A549 (cell line): ENCODE measurements around the gene BMP10. TPM values are rescaled to one million over a fixed set of nuclear protein-coding genes. Genes with fewer than 3 reads are reported as not detected.

Experiments
- ATAC-seq, 2 experiments: fragments of 200-7000 bp in 1 of 2; fragments of >200 bp in 1 of 2; cut with Nextera tagmentation in 1 of 2; cut with Tn5 transposase in 1 of 2; 3 replicates each; pipeline versions ENCODE4 v1.8.0 to v1.9.1; 2018 to 2020; ENCODE audit warnings: mild to moderate bottlenecking in 1 of 2, moderate library complexity in 1 of 2
- CTCF ChIA-PET: fragments of 300-600 bp; sonication (Branson Sonifier 250); formaldehyde crosslinking; extraction: SDS; loops from one replicate; lab custom pipeline; 2021; ENCODE audit warnings: antibody characterized with exemption, inconsistent platforms; lab: Yijun Ruan, JAX
- POLR2A ChIA-PET: fragments of 350-600 bp; formaldehyde crosslinking; extraction: SDS; loops from one replicate; lab custom pipeline; 2021; ENCODE audit warnings: antibody characterized with exemption, inconsistent platforms; lab: Yijun Ruan, JAX
- DNase-seq, 2 experiments: peaks; one replicate each; pipeline versions ENCODE4 v3.0.0 to v3.0.0-alpha.2; 2011 to 2016; ENCODE audit warnings: low read depth in 1 of 2, low spot score in 1 of 2
- FAIRE-seq: peaks from 2 replicates; lab custom pipeline; 2011; peaks lifted over from hg19 to GRCh38; lab: Jason Lieb, UNC
- H3K27ac ChIP-seq, 2 experiments: fragments of >200 bp; sonication (Bioruptor Twin); formaldehyde crosslinking; 3 replicates each; pipeline ENCODE4 v1.5.1; 2016 to 2017
- H3K4me1 ChIP-seq: fragments of >200 bp; sonication (Bioruptor Twin); formaldehyde crosslinking; 3 replicates; pipeline ENCODE4 v1.6.1; 2016
- H3K4me2 ChIP-seq: fragments of >200 bp; sonication (Bioruptor Twin); formaldehyde crosslinking; 3 replicates; pipeline ENCODE4 v1.6.1; 2016
- H3K4me3 ChIP-seq: fragments of >200 bp; sonication (Bioruptor Twin); formaldehyde crosslinking; 3 replicates; pipeline ENCODE4 v1.5.1; 2016
- H3K9me3 ChIP-seq: fragments of >200 bp; sonication (Bioruptor Twin); formaldehyde crosslinking; 3 replicates; pipeline ENCODE4 v1.6.1; 2016
- BHLHE40 ChIP-seq: IDR thresholded peaks from 2 replicates; pipeline ENCODE4 v1.6.1; 2012; ENCODE audit warnings: low read depth, low read length, inconsistent platforms
- CBX8 ChIP-seq: fragments of 200-600 bp; sonication (generic); IDR thresholded peaks from 2 replicates; pipeline ENCODE4 v1.6.1; 2016
- HOXB5 ChIP-seq: fragments of 250-450 bp; sonication (Bioruptor Pico); IDR thresholded peaks from 2 replicates; pipeline ENCODE4 v1.5.0; 2020; ENCODE audit warnings: mild to moderate bottlenecking, moderate library complexity
- JUN ChIP-seq, 2 experiments: fragments of >200 bp; sonication (Bioruptor Twin); formaldehyde crosslinking; IDR thresholded peaks; 2 replicates in 1 of 2; 3 replicates in 1 of 2; pipeline ENCODE4 v1.6.1; 2016 to 2017
- JUNB ChIP-seq: fragments of >200 bp; sonication (Bioruptor Twin); formaldehyde crosslinking; IDR thresholded peaks from 2 replicates; pipeline ENCODE4 v1.6.1; 2016
- KDM5A ChIP-seq: fragments of 200-600 bp; sonication (generic); IDR thresholded peaks from 2 replicates; pipeline ENCODE4 v1.6.1; 2016; ENCODE audit warnings: antibody characterized with exemption, mild to moderate bottlenecking
- MAFK ChIP-seq: fragments of 450-650 bp; IDR thresholded peaks from 2 replicates; pipeline ENCODE4 v1.6.1; 2014; ENCODE audit not compliant: partially characterized antibody
- MAZ ChIP-seq: fragments of 150-350 bp; IDR thresholded peaks from 2 replicates; pipeline ENCODE4 v1.6.1; 2014; ENCODE audit warnings: antibody characterized with exemption, low read depth, low read length, borderline replicate concordance
- MYC ChIP-seq: IDR thresholded peaks from 2 replicates; pipeline ENCODE4 v1.6.1; 2012; ENCODE audit warnings: mild to moderate bottlenecking, inconsistent platforms, low read length, improper control_type of control experiment, borderline replicate concordance
- NFE2L2 ChIP-seq: fragments of 150-350 bp; conservative IDR thresholded peaks from 2 replicates; pipeline ENCODE4 v1.6.1; 2014; ENCODE audit warnings: low read length
- NPAS2 ChIP-seq: fragments of 250-450 bp; sonication (Bioruptor Pico); IDR thresholded peaks from 2 replicates; pipeline ENCODE4 v1.8.0; 2022; ENCODE audit warnings: mild to moderate bottlenecking, moderate library complexity, borderline replicate concordance
- NR3C1 ChIP-seq: fragments of >200 bp; sonication (Bioruptor Twin); formaldehyde crosslinking; IDR thresholded peaks from 3 replicates; pipeline ENCODE4 v1.6.1; 2017
- TP53 ChIP-seq: fragments of 250-450 bp; sonication (Bioruptor Pico); IDR thresholded peaks from 2 replicates; pipeline ENCODE4 v1.5.0; 2021; ENCODE audit warnings: mild to moderate bottlenecking, moderate library complexity
- ZC3H11A ChIP-seq: fragments of 450-650 bp; IDR thresholded peaks from 2 replicates; pipeline ENCODE4 v1.6.1; 2014; ENCODE audit warnings: antibody characterized with exemption, mild to moderate bottlenecking
- WGBS: methylation state at CpG from one replicate; pipeline ENCODE4 v1.1.6; 2017; ENCODE audit errors: missing lambda C conversion rate; 5-methylcytosine and 5-hydroxymethylcytosine counted together
- polyA plus RNA-seq, 4 experiments: library from polyadenylated mRNA; depleted of rRNA in 3 of 4; stranded (reverse); fragments of >200 nt; fragmentation: RNase III in 1 of 4; extraction: RNeasy Plus Mini Kit Qiagen cat#74134 plus additional on column Dnase treatment in 1 of 4; gene quantifications; 2 replicates in 3 of 4; 3 replicates in 1 of 4; pipeline ENCODE4 v1.2.3, GENCODE V29; 2011 to 2017
- TF ChIP-seq, protein P1 (sequence below): IDR thresholded peaks from 2 replicates; pipeline ENCODE4 v1.6.1; 2012
- TF ChIP-seq, protein P2 (sequence below): fragments of 200-600 bp; sonication (generic); IDR thresholded peaks from 2 replicates; pipeline ENCODE4 v1.6.1; 2016; ENCODE audit warnings: antibody characterized with exemption, mild to moderate bottlenecking, moderate library complexity
- TF ChIP-seq, protein P3 (sequence below): fragments of >200 bp; sonication (Bioruptor Twin); formaldehyde crosslinking; IDR thresholded peaks from 3 replicates; pipeline ENCODE4 v1.6.1; 2016
- TF ChIP-seq, protein P4 (sequence below): fragments of 450-650 bp; IDR thresholded peaks from 2 replicates; pipeline ENCODE4 v1.6.1; 2014; ENCODE audit warnings: antibody characterized with exemption

BMP10 gene
- polyA plus RNA-seq, 2 of the 4 experiments (the other 2 are of a cell fraction), result not detected

DNA sequence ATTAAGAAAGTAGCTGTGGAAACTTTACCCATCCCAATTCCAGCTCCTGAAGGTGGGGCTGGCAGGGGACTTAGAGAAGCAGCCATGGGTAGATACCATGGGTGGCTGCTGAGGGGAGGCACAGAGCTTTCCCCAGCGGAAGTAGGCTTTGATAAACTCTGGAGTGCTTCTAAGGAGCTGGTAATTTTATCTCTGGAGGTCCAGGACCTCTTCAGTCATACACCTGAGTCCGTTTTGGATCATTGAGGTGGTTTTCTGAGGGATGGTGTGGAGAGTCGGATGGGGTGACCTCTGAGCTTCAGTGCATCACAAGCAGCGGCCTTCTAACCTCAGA lies 36.7 kb upstream of the BMP10 start:
- Histone ChIP-seq H3K4me1 (peaks cover 25% of the 10 kb centered on the region), H3K4me2 (peak overlapping the region; percentile 37; the same call in 2 of the 3 replicates), H3K27ac (peak overlapping the region; percentile 73 to 85), H3K4me3 (no peak overlapping the region), H3K9me3 (peaks cover 11% of the 10 kb centered on the region)
- TF ChIP-seq NPAS2 (CRISPR knock-in tag) (no peak), NFE2L2 (no peak), BHLHE40 (no peak), NR3C1 (no peak), KDM5A (no peak), MAZ (no peak), ZC3H11A (no peak), CBX8 (no peak), TP53 (no peak), MYC (no peak), HOXB5 (CRISPR knock-in tag) (no peak), JUNB (no peak), JUN (IDR thresholded peaks at IDR 0.05) (no peak)
- TF ChIP-seq, protein P1, sequence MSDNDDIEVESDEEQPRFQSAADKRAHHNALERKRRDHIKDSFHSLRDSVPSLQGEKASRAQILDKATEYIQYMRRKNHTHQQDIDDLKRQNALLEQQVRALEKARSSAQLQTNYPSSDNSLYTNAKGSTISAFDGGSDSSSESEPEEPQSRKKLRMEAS, result no peak
- TF ChIP-seq, protein P2, sequence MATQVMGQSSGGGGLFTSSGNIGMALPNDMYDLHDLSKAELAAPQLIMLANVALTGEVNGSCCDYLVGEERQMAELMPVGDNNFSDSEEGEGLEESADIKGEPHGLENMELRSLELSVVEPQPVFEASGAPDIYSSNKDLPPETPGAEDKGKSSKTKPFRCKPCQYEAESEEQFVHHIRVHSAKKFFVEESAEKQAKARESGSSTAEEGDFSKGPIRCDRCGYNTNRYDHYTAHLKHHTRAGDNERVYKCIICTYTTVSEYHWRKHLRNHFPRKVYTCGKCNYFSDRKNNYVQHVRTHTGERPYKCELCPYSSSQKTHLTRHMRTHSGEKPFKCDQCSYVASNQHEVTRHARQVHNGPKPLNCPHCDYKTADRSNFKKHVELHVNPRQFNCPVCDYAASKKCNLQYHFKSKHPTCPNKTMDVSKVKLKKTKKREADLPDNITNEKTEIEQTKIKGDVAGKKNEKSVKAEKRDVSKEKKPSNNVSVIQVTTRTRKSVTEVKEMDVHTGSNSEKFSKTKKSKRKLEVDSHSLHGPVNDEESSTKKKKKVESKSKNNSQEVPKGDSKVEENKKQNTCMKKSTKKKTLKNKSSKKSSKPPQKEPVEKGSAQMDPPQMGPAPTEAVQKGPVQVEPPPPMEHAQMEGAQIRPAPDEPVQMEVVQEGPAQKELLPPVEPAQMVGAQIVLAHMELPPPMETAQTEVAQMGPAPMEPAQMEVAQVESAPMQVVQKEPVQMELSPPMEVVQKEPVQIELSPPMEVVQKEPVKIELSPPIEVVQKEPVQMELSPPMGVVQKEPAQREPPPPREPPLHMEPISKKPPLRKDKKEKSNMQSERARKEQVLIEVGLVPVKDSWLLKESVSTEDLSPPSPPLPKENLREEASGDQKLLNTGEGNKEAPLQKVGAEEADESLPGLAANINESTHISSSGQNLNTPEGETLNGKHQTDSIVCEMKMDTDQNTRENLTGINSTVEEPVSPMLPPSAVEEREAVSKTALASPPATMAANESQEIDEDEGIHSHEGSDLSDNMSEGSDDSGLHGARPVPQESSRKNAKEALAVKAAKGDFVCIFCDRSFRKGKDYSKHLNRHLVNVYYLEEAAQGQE, result no peak
- TF ChIP-seq, protein P3, sequence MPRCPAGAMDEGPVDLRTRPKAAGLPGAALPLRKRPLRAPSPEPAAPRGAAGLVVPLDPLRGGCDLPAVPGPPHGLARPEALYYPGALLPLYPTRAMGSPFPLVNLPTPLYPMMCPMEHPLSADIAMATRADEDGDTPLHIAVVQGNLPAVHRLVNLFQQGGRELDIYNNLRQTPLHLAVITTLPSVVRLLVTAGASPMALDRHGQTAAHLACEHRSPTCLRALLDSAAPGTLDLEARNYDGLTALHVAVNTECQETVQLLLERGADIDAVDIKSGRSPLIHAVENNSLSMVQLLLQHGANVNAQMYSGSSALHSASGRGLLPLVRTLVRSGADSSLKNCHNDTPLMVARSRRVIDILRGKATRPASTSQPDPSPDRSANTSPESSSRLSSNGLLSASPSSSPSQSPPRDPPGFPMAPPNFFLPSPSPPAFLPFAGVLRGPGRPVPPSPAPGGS, result no peak
- TF ChIP-seq, protein P4, sequence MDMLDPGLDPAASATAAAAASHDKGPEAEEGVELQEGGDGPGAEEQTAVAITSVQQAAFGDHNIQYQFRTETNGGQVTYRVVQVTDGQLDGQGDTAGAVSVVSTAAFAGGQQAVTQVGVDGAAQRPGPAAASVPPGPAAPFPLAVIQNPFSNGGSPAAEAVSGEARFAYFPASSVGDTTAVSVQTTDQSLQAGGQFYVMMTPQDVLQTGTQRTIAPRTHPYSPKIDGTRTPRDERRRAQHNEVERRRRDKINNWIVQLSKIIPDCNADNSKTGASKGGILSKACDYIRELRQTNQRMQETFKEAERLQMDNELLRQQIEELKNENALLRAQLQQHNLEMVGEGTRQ, result no peak
- FAIRE-seq (no peak), ATAC-seq (peak; percentile 27 to 46; a peak in 4 of 6 replicates), DNase-seq (no peak)
- POLR2A ChIA-PET, result no interaction called here
- 95% methylated on average over 4 of the region's 4 CpGs for WGBS
- CTCF ChIA-PET, result interaction anchor here (0.6 to 4.9 kb wide), 14 partner anchors 10 to 444 kb away, joined by 3 to 44 read pairs (median 6); partner anchors contain the start of gene ANTXR1

DNA sequence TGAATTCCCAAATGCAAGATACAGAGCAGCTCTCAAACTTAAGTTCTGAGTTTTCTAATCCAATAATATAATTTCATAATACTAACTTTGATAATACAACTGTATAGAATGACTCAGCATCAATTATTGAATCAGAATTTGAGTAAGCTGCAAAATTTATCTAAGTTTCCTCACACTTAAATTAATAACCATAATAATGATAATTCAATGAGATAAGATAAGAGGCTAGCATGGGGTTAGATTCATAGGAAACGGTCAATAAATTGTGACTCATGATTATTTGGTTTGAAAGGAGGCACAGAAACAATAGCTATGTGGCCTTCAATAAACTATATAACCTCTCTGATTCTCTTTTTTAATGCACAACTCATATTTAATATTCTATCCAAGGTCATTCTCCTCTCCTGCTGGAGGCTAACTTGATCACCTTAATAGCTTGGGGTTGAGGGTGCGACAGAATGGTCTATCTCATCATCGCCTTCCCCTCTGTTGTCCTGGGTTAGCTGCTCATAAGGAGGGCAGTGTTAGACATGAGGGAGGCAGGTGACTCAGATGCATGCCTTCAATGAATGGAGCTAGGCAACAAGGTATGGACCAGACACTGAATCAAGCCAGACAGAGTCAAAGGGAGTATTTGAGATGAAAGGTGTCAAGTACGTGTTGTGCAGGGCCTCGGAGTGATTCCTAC lies 36.2 kb upstream of the BMP10 start:
- H3K4me1 ChIP-seq, result peaks cover 25% of the 10 kb centered on the region
- 83% methylated on average over 5 of the region's 5 CpGs for WGBS
- ChIA-PET POLR2A (no interaction called here), CTCF (interaction anchor here (0.5 to 4.9 kb wide), 15 partner anchors 10 to 444 kb away, joined by 3 to 44 read pairs (median 6); partner anchors contain the start of gene ANTXR1)
- peak; percentile 32 to 37; a peak in 4 of 6 replicates for ATAC-seq
- no peak overlapping the region for H3K4me3 ChIP-seq
- H3K9me3 ChIP-seq, result peaks cover 11% of the 10 kb centered on the region
- DNase-seq, result no peak
- FAIRE-seq, result no peak
- TF ChIP-seq NFE2L2 (0 out of 2 replicates have a peak, but pooled peaks have one; percentile 32), MAFK (peak; percentile 72), NPAS2 (CRISPR knock-in tag) (no peak)
- peak overlapping the region; percentile 73 to 85 for H3K27ac ChIP-seq
- no peak overlapping the region; the same call in 2 of the 3 replicates for H3K4me2 ChIP-seq
